ENCODE data around the gene KHDC4. TPM values are rescaled to one million over a fixed set of nuclear protein-coding genes. Genes with fewer than 3 reads are reported as not detected.

KHDC4 gene
- polyA plus RNA-seq (ENCODE audit: insufficient read depth in 1 of 5, insufficient read length in 5 of 5, low replicate concordance in 1 of 5), result 10 to 100 TPM; 62.3 to 92.7 (median 70.7) TPM
- long read RNA-seq, donor 1, partial matches to known transcripts, result 9 of 11 reads
- long read RNA-seq, donor 1, other reads (novel, unspliced or antisense), result 0 of 11 reads
- long read RNA-seq, donor 2, full-length matches to known transcripts, result 1 of 1 reads
- long read RNA-seq, donor 2, partial matches to known transcripts, result 0 of 1 reads
- long read RNA-seq, donor 2, other reads (novel, unspliced or antisense), result 0 of 1 reads
- long read RNA-seq, donor 3, partial matches to known transcripts, result 5 of 5 reads
- long read RNA-seq, donor 3, other reads (novel, unspliced or antisense), result 0 of 5 reads
- long read RNA-seq, donor 4, full-length matches to known transcripts, result 5 of 5 reads
- long read RNA-seq, donor 4, partial matches to known transcripts, result 0 of 5 reads
- long read RNA-seq, donor 4, other reads (novel, unspliced or antisense), result 0 of 5 reads
- long read RNA-seq, donor 5, partial matches to known transcripts, result 0 of 5 reads
- long read RNA-seq, donor 5, other reads (novel, unspliced or antisense), result 0 of 5 reads
- long read RNA-seq, donor 6, full-length matches to known transcripts, result 4 of 4 reads
- long read RNA-seq, donor 6, partial matches to known transcripts, result 0 of 4 reads
- long read RNA-seq, donor 6, other reads (novel, unspliced or antisense), result 0 of 4 reads
- long read RNA-seq, donor 7, full-length matches to known transcripts, result 4 of 12 reads
- long read RNA-seq, donor 7, partial matches to known transcripts, result 8 of 12 reads
- long read RNA-seq, donor 7, other reads (novel, unspliced or antisense), result 0 of 12 reads
- long read RNA-seq, donor 8, partial matches to known transcripts, result 0 of 5 reads
- long read RNA-seq, donor 8, other reads (novel, unspliced or antisense), result 0 of 5 reads

- DNase-seq, result peak; percentile 95 to 97
Observed at GRCh38 chr1:155934097-155934935, at the start of gene KHDC4. Gene KHDC4, minus strand, starts transcription at chr1:155934413. Its CDS starts 40 bp downstream, at chr1:155934373.

GRCh38 chr1:155983191-155984024 lies 49.2 kb upstream of the KHDC4 start:
- DNase-seq, result peak; percentile 80 to 87

DNA sequence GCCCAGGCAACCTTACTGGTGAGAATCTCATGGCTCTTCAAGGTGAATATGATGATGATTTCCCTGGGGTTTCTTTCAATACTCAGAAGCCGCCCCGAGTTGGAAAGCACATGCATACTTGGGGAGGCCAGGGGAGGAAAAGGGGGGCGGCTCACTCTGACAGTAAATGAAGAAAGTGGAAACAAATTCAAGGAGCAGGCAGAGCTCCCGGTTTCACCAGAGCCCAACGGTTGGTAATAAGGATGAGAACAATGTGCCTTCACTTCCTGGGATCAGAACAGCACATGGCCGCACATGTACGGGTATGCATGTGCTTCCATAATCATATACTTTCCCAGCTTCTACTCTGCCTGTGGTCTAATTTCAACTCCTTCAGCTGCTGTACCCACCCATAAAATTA lies 47.9 kb upstream of the KHDC4 start:
- no peak for DNase-seq

DNA sequence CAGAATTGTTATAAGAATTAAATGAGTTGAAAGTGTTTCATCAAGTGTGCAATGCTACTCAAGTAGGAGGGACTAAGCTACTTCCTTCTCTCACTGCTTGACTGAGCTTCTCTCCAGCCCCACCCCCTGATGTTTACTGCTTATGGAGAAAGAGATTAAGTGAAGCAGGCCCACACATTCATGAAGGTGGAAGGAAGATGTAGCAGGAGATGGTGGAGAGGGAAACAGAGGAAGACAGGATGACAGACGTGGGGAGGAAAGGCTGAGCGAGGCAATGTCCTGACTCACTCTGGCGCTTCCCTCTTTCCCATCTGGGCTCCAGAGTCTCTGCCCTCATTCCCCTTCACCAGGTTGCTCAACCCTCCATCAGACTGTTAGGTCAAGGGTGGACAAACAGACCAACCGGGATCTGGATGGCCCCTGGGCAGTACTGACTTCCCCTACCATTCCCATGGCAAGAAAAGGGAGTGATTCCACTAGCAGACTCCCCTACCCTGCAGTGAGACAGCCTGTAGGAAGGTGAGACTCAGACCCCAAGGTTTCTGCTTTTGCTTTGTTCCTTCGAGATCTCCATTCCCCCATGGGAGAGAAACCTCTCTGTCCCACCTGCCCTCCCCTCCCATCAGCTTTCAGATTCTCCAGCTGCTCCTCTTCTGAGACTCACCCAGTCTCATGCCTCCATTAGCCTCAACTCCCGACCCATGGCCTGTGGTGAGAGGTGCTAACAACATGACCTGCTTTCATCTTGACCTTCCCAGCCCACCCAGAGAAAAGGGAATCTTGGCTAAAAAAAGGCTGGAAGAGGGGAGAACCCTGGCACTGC lies 47.3 kb upstream of the KHDC4 start:
- no peak for DNase-seq

DNA sequence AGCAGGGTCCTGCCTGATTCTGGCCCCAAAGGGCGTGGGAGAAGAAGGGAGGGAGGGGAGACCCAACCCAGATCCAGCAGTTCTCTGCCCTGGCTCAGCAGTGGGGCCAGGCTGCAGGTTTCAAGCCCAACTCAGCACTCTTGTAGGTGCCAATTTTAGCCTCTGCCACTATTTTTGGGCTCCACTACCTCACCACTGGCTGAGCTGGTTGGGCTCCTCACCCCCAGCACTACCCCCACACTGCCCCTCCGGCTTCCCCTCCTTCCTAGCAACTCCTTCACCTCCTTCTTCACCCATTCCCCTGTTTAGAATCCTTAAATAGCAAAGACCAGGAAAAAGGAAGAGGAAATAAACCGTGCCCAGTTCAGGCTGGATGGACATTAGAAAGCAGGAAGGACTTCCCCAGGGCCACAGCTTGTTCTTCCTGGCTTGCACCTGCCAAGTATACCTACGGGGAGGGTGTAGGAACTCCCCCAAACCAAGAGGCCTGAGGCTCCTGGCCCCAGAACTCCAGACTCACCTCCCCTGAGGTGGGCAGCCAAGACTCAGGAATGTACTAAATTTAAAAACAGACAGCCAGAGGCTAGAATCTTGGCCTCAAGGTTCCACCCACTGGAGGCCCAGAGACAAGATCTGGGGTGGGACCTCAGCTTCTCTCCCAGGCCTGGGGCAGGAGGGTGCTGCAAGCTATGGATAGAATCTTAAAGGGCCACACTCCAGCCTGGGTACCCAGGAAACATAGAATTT lies 45.6 kb upstream of the KHDC4 start:
- DNase-seq, result no peak

DNA sequence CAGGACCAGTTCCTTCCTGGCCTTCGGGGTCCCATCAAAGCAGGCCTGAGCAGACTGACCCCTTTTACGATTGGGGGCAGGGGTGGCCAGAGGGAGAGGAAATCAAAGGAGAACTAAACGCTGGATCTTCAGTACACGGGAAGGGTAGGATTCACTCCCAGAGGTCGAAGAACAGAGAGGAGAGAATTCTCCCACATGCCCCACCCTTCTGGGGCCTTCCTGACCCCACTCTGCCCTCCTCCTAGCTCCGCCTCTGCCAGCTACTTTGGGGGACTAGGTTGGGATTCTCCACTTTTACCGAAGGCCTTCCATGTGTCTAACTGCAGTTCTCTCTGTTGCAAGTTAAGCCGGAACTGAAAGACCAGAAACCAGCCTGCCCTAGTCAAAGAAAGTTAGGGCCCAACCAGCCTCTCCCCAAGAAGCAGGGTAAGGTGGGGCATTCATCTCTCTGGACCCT lies 44.8 kb upstream of the KHDC4 start:
- DNase-seq, result no peak

GRCh38 chr1:155978325-155978972 lies 44.2 kb upstream of the KHDC4 start, which contains the start of gene ARHGEF2:
Gene ARHGEF2, minus strand, starts transcription at chr1:155978547. Its CDS starts 120 bp downstream, at chr1:155978427.
- DNase-seq, result peak; percentile 78 to 79

- DNase-seq, result peak in 1 of 2 donors; percentile 70
Observed at GRCh38 chr1:155977690-155978324, 43.6 kb upstream of the KHDC4 start.

- DNase-seq, result no peak
Observed at GRCh38 chr1:155976913-155977689, 42.9 kb upstream of the KHDC4 start.

DNA sequence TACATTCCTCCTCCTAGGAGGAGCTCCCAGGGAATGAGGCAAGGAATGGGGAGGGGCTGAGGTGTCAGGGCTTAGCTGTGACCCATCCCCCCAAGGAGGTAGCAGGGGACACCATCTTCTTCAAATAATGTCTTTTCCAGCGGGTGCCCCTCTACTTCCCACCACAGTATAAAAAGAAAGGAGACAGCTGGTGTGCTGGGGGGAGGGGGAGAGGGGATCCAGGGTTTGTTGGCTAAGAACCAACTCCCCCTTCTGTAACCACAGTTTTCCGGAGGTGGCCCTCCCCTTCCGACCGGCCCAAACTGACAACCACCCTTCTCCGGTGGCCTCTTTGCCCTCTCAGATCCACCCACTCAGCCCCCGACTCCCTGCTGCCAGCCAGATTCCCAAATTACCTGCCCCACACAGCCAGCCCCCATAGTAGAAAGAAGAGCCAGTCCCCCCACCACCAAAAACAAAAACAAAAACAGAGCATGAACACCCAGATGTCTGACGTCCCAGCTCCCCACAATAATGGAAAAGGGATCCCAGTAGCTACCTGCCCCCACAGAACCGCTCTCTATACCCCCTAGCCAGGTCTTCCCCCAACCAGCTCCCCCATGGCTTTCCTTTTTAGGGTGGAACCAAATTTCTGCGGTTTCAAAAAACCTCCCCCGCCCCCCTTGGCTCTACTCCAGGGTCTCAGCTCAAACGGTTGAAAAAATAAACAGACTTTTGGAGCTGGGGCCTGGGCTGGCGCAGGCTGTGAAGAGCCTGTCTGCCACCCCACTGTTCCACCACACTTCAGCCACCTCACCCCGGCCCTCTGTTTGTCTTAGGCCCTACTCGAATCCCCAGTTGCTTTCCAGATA lies 42.1 kb upstream of the KHDC4 start:
- DNase-seq, result peak; percentile 86

DNA sequence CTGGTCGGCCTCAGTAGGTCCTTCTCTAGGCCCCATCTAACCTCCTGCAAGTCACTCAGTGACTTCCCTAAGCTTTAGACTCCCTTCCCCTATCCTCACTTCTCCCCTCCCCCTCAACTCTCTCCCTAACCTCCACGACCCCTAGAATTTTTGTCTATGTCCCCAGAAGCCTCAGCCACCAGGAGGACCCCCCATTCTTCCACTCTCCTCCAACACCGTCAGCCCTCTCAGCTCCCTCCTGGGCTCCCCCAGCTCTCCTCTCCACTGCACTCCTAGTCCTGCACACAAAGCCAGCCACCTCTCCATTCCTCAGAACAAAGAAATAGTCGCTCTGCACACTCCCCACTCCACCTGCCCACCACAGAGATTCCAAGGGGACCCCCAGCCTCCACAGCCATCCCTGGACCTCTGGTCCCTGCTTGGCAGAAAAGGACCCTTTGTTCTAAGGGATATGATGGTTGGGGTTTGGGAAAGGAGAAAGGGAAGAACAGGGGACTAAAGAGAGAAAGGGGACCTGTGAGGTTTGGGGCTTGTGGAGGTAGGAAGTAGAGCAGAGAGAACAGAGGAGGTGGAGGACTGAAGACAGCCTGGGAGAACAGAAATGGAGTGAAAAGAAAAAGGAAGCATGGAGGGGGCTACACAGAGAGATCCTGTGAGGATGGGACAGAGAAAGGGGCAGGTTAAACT lies 41.3 kb upstream of the KHDC4 start:
- DNase-seq, result no peak

DNA sequence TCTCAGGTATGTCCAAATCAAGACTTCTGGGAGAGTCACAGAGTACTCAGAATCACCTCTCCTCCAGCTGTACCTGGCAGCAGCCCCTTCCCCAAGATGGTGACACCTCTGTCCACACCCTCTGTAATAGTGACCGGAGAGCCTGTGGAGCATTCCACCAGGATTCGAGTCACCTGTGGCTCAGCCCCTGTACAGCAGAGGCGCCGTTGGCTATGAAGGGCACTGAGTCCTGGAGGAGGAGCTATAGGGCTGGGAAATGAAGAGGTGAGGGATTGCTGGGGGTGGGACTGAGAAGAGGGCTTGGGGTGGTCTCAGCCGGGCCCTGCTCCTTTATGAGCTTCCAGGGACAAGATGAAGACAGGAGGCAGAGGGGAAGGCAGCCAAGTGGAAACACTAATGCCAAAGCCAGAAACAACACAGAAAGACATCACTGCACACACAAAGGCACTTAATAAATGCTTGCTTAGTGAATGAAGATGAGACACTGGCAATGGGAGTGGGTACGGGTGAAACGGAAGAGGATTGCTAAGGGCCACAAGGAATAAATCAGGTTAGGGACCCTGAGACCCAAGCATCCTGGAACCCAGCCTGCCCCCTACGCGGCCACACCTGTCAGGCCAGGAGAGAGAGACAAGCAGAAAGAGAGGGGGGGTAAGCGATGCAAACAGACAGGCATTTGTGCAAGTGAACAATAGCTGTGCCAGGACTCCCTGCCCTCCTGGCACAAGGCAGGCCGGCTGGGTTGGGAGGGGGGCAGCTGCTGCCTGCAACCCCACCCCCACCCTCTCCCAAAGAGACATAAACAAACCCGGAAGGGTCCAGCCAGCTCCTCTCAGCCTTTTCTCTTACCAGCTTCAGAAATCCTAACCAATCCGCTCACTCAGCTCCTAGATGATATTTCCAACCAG lies 40.2 kb upstream of the KHDC4 start:
- no peak for DNase-seq

DNA sequence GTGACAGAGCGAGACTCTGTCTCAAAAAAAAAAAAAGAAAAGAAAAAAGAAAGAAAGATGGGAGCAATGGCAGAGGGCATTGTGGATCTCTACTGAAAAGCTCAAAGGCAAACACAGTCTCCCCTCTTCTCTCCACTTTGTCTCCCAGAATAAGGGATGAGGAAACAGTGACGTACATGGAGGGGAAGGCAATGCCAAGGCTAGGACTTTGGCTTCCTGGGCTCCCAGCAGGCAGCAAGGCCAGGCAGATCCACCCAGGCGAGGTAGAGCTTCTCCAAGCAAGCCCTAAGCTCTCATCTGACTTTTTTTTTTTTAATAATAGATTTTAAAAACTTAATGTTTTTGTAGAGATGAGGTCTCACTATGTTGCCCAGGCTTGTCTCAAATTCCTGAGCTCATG lies 39.5 kb upstream of the KHDC4 start:
- DNase-seq, result no peak

Data from right lung (tissue), 10 donors.